A549 (cell line): Measurements from ENCODE around the gene SNTG2. TPM values are rescaled to one million over a fixed set of nuclear protein-coding genes. Genes with fewer than 3 reads are reported as not detected.
A peak's percentile ranks its signal among the peaks of the same experiment; 100 is the strongest.

Experiments used
- ATAC-seq, 2 experiments: fragments of 200-7000 bp in 1 of 2; fragments of >200 bp in 1 of 2; cut with Nextera tagmentation in 1 of 2; cut with Tn5 transposase in 1 of 2; 3 replicates each; pipeline versions ENCODE4 v1.8.0 to v1.9.1; 2018 to 2020; ENCODE audit warnings: mild to moderate bottlenecking in 1 of 2, moderate library complexity in 1 of 2
- CTCF ChIA-PET: fragments of 300-600 bp; sonication (Branson Sonifier 250); formaldehyde crosslinking; extraction: SDS; loops from one replicate; lab custom pipeline; 2021; ENCODE audit warnings: antibody characterized with exemption, inconsistent platforms; lab: Yijun Ruan, JAX
- POLR2A ChIA-PET: fragments of 350-600 bp; formaldehyde crosslinking; extraction: SDS; loops from one replicate; lab custom pipeline; 2021; ENCODE audit warnings: antibody characterized with exemption, inconsistent platforms; lab: Yijun Ruan, JAX
- DNase-seq, 2 experiments: peaks; one replicate each; pipeline versions ENCODE4 v3.0.0 to v3.0.0-alpha.2; 2011 to 2016; ENCODE audit warnings: low read depth in 1 of 2, low spot score in 1 of 2
- FAIRE-seq: peaks from 2 replicates; lab custom pipeline; 2011; peaks lifted over from hg19 to GRCh38; lab: Jason Lieb, UNC
- H3K27ac ChIP-seq, 2 experiments: fragments of >200 bp; sonication (Bioruptor Twin); formaldehyde crosslinking; 3 replicates each; pipeline ENCODE4 v1.5.1; 2016 to 2017
- H3K4me1 ChIP-seq: fragments of >200 bp; sonication (Bioruptor Twin); formaldehyde crosslinking; 3 replicates; pipeline ENCODE4 v1.6.1; 2016
- H3K4me2 ChIP-seq: fragments of >200 bp; sonication (Bioruptor Twin); formaldehyde crosslinking; 3 replicates; pipeline ENCODE4 v1.6.1; 2016
- H3K4me3 ChIP-seq: fragments of >200 bp; sonication (Bioruptor Twin); formaldehyde crosslinking; 3 replicates; pipeline ENCODE4 v1.5.1; 2016
- H3K9me3 ChIP-seq: fragments of >200 bp; sonication (Bioruptor Twin); formaldehyde crosslinking; 3 replicates; pipeline ENCODE4 v1.6.1; 2016
- EHF ChIP-seq: fragments of 250-450 bp; sonication (Bioruptor Pico); IDR thresholded peaks from 2 replicates; pipeline ENCODE4 v1.5.0; 2020; ENCODE audit warnings: mild to moderate bottlenecking
- EHMT2 ChIP-seq: fragments of 200-600 bp; sonication (generic); IDR thresholded peaks from 2 replicates; pipeline ENCODE4 v1.6.1; 2016; ENCODE audit warnings: antibody characterized with exemption, low read depth, mild to moderate bottlenecking, moderate library complexity
- FOSB ChIP-seq: fragments of 250-450 bp; sonication (Bioruptor Pico); IDR thresholded peaks from 2 replicates; pipeline ENCODE4 v1.5.0; 2020; ENCODE audit warnings: mild to moderate bottlenecking, moderate library complexity
- FOSL2 ChIP-seq, 2 experiments: fragments of 450-650 bp in 1 of 2; fragments of >200 bp in 1 of 2; sonication (Bioruptor Twin) in 1 of 2; formaldehyde crosslinking; IDR thresholded peaks; 2 replicates each; pipeline versions ENCODE4 v1.5.0 to v1.6.1; 2016 to 2020; ENCODE audit warnings: mild to moderate bottlenecking in 1 of 2, moderate library complexity in 1 of 2
- GATA3 ChIP-seq: IDR thresholded peaks from 2 replicates; pipeline ENCODE4 v1.6.1; 2012; ENCODE audit warnings: borderline replicate concordance
- HEYL ChIP-seq: fragments of 250-450 bp; sonication (Bioruptor Pico); IDR thresholded peaks from 2 replicates; pipeline ENCODE4 v1.8.0; 2021; ENCODE audit warnings: mild to moderate bottlenecking, moderate library complexity
- MYC ChIP-seq: IDR thresholded peaks from 2 replicates; pipeline ENCODE4 v1.6.1; 2012; ENCODE audit warnings: mild to moderate bottlenecking, inconsistent platforms, low read length, improper control_type of control experiment, borderline replicate concordance
- NPAS2 ChIP-seq: fragments of 250-450 bp; sonication (Bioruptor Pico); IDR thresholded peaks from 2 replicates; pipeline ENCODE4 v1.8.0; 2022; ENCODE audit warnings: mild to moderate bottlenecking, moderate library complexity, borderline replicate concordance
- PHF8 ChIP-seq: fragments of 200-600 bp; sonication (generic); IDR thresholded peaks from 2 replicates; pipeline ENCODE4 v1.6.1; 2016; ENCODE audit warnings: low read depth, mild to moderate bottlenecking, antibody characterized with exemption, moderate library complexity, borderline replicate concordance
- RAD21 ChIP-seq, 2 experiments: fragments of >200 bp in 1 of 2; sonication (Bioruptor Twin) in 1 of 2; formaldehyde crosslinking in 1 of 2; IDR thresholded peaks in 1 of 2; conservative IDR thresholded peaks in 1 of 2; 2 replicates in 1 of 2; 3 replicates in 1 of 2; pipeline ENCODE4 v1.6.1; 2012 to 2018; ENCODE audit warnings: inconsistent platforms in 1 of 2
- RNF2 ChIP-seq: fragments of 200-600 bp; sonication (generic); IDR thresholded peaks from 2 replicates; pipeline ENCODE4 v1.6.1; 2016; ENCODE audit warnings: low read depth, mild to moderate bottlenecking, antibody characterized with exemption, moderate library complexity, borderline replicate concordance
- SREBF2 ChIP-seq: fragments of 450-650 bp; IDR thresholded peaks from 2 replicates; pipeline ENCODE4 v1.6.1; 2014; ENCODE audit warnings: mild to moderate bottlenecking, moderate library complexity
- ZFP36 ChIP-seq: fragments of 450-650 bp; IDR thresholded peaks from 2 replicates; pipeline ENCODE4 v1.6.1; 2014; ENCODE audit warnings: borderline replicate concordance; ENCODE audit not compliant: partially characterized antibody
- ZSCAN20 ChIP-seq: fragments of 250-450 bp; sonication (Bioruptor Pico); IDR thresholded peaks from 2 replicates; pipeline ENCODE4 v1.8.0; 2022; ENCODE audit warnings: mild to moderate bottlenecking, moderate library complexity
- WGBS: methylation state at CpG from one replicate; pipeline ENCODE4 v1.1.6; 2017; ENCODE audit errors: missing lambda C conversion rate; 5-methylcytosine and 5-hydroxymethylcytosine counted together
- polyA plus RNA-seq, 4 experiments: library from polyadenylated mRNA; depleted of rRNA in 3 of 4; stranded (reverse); fragments of >200 nt; fragmentation: RNase III in 1 of 4; extraction: RNeasy Plus Mini Kit Qiagen cat#74134 plus additional on column Dnase treatment in 1 of 4; gene quantifications; 2 replicates in 3 of 4; 3 replicates in 1 of 4; pipeline ENCODE4 v1.2.3, GENCODE V29; 2011 to 2017
- TF ChIP-seq, protein P1 (sequence below): fragments of 150-350 bp; IDR thresholded peaks from 2 replicates; pipeline ENCODE4 v1.6.1; 2014; ENCODE audit warnings: low read depth, mild to moderate bottlenecking, low read length
- TF ChIP-seq, protein P2 (sequence below): fragments of 250-450 bp; sonication (Bioruptor Pico); IDR thresholded peaks from 2 replicates; pipeline ENCODE4 v1.5.0; 2021; ENCODE audit warnings: mild to moderate bottlenecking, moderate library complexity, borderline replicate concordance
- TF ChIP-seq, protein P3 (sequence below): IDR thresholded peaks from 2 replicates; pipeline ENCODE4 v1.6.1; 2012
- TF ChIP-seq, protein P4 (sequence below): fragments of >200 bp; sonication (Bioruptor Twin); formaldehyde crosslinking; IDR thresholded peaks from 3 replicates; pipeline ENCODE4 v1.5.1; 2016
- TF ChIP-seq, protein P5 (sequence below): fragments of >200 bp; sonication (Bioruptor Twin); formaldehyde crosslinking; IDR thresholded peaks from 3 replicates; pipeline ENCODE4 v1.6.1; 2016
- TF ChIP-seq, protein P6 (sequence below): IDR thresholded peaks from 2 replicates; pipeline ENCODE4 v1.6.1; 2012
- TF ChIP-seq, protein P7 (sequence below): fragments of 200-600 bp; sonication (generic); IDR thresholded peaks from 2 replicates; pipeline ENCODE4 v1.6.1; 2016; ENCODE audit warnings: antibody characterized with exemption, mild to moderate bottlenecking, moderate library complexity

The SNTG2 gene
- polyA plus RNA-seq, 2 of the 4 experiments (the other 2 are of a cell fraction), result not detected

DNA sequence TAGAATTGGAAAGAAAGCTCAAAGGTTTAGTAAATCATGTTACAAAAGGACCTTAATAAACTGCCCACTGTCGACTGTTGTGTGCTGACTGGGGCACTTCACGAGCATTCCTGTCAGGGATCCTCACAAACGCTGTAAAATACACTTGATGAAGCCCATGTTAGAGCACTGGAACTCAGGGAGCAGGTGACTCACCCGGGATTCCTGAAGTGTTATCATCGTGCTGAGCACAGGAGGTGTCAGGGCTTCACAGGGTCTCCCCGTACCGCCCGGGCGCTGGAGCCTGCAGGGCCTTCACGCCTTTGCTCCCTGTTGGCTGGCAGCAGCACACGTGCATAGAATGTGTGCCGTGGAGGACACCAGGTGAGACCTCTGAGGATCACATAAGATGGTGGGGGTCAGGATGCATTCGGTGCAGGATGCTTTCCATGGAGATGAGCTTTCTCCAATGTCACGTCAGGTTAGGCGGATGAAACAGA lies 187.3 kb downstream of the SNTG2 start (continued):
- TF ChIP-seq, protein P1, sequence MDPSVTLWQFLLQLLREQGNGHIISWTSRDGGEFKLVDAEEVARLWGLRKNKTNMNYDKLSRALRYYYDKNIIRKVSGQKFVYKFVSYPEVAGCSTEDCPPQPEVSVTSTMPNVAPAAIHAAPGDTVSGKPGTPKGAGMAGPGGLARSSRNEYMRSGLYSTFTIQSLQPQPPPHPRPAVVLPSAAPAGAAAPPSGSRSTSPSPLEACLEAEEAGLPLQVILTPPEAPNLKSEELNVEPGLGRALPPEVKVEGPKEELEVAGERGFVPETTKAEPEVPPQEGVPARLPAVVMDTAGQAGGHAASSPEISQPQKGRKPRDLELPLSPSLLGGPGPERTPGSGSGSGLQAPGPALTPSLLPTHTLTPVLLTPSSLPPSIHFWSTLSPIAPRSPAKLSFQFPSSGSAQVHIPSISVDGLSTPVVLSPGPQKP, result no peak
- TF ChIP-seq, protein P2, sequence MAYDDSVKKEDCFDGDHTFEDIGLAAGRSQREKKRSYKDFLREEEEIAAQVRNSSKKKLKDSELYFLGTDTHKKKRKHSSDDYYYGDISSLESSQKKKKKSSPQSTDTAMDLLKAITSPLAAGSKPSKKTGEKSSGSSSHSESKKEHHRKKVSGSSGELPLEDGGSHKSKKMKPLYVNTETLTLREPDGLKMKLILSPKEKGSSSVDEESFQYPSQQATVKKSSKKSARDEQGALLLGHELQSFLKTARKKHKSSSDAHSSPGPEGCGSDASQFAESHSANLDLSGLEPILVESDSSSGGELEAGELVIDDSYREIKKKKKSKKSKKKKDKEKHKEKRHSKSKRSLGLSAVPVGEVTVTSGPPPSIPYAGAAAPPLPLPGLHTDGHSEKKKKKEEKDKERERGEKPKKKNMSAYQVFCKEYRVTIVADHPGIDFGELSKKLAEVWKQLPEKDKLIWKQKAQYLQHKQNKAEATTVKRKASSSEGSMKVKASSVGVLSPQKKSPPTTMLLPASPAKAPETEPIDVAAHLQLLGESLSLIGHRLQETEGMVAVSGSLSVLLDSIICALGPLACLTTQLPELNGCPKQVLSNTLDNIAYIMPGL (CRISPR knock-in tag), result no peak
- TF ChIP-seq RNF2 (no peak), GATA3 (no peak), SREBF2 (no peak), ZSCAN20 (CRISPR knock-in tag) (no peak), MYC (no peak)
- TF ChIP-seq, protein P3, sequence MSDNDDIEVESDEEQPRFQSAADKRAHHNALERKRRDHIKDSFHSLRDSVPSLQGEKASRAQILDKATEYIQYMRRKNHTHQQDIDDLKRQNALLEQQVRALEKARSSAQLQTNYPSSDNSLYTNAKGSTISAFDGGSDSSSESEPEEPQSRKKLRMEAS, result no peak

DNA sequence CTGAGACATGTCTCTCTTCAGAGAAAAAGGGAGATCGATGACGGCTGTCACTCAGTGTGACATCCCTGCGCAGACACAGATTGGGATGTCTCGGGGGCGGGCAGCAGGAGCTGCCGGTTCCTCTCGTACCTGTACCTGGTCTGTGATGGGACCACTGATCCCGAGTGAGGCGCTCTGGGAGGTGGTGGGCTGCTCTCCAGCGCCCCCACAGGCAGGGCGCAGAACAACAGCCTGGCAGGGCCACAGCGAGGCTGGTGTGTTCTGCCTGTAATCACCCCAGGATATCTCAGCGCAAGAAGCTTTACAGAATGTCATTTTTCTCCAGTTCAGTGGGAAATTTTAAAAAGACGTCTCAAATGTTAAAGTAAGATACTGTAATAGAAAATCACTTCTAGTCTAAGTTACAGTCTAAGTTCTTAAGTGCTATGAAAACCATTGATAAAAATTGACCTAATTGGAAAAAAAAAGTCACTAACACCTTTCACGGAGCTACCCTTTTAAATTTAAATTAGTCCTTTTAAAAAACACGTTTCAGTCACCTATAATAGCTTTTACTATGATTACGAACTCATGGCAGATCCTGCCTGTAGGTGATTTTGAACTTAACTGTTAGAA lies 189.8 kb downstream of the SNTG2 start:
- Histone ChIP-seq H3K4me3 (no peak overlapping the region), H3K4me1 (no peaks in the 10 kb centered on the region), H3K9me3 (0 out of 3 replicates have a peak, but pooled peaks cover 3% of the 10 kb centered on the region), H3K4me2 (no peak overlapping the region), H3K27ac (no peak overlapping the region)
- TF ChIP-seq, protein P4, sequence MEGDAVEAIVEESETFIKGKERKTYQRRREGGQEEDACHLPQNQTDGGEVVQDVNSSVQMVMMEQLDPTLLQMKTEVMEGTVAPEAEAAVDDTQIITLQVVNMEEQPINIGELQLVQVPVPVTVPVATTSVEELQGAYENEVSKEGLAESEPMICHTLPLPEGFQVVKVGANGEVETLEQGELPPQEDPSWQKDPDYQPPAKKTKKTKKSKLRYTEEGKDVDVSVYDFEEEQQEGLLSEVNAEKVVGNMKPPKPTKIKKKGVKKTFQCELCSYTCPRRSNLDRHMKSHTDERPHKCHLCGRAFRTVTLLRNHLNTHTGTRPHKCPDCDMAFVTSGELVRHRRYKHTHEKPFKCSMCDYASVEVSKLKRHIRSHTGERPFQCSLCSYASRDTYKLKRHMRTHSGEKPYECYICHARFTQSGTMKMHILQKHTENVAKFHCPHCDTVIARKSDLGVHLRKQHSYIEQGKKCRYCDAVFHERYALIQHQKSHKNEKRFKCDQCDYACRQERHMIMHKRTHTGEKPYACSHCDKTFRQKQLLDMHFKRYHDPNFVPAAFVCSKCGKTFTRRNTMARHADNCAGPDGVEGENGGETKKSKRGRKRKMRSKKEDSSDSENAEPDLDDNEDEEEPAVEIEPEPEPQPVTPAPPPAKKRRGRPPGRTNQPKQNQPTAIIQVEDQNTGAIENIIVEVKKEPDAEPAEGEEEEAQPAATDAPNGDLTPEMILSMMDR, result peak; percentile 54
- no peak for TF ChIP-seq HEYL (CRISPR knock-in tag)
- TF ChIP-seq RAD21 (conservative IDR thresholded peaks at IDR 0.05 in 1 of 2, IDR thresholded peaks at IDR 0.05 in 1 of 2), result peak in 1 of 2 experiments; percentile 30; a peak in 1 of 5 replicates
- FAIRE-seq (no peak), ATAC-seq (peak; percentile 83 to 96; a peak in 5 of 6 replicates), DNase-seq (peak; percentile 22 to 48)
- 23% methylated on average over 14 of the region's 17 CpGs for WGBS
- ChIA-PET POLR2A (no interaction called here), CTCF (interaction anchor here (0.7 to 1.7 kb wide), 8 partner anchors 10 to 601 kb away, joined by 3 to 8 read pairs (median 3); no protein-coding TSS in a partner anchor)

DNA sequence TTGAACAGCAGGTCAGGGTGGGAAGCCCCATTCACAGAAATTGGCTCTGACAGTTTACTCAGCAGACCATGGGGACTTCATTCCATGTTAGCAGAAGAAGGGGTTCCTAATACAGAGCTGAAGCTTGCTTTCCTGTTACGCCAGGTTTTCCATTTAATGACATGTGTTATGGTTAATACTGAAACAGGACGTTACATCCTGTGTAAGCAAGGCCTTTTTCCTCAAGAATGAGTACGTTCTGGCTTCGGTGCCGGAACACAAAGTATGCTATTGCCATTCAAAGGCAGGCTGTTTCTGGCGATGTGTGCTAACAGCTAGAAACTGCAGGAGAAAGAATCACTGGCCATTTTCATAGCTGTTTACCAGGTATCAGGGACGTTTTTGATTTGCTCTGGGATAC lies 190.4 kb downstream of the SNTG2 start:
- no peak overlapping the region for H3K4me2 ChIP-seq
- ChIA-PET CTCF (interaction anchor here (0.7 to 1.7 kb wide), 7 partner anchors 9 to 600 kb away, joined by 3 to 8 read pairs (median 3); no protein-coding TSS in a partner anchor), POLR2A (no interaction called here)
- WGBS, result 21% methylated on average over 7 of the region's 7 CpGs
- DNase-seq, result no peak
- TF ChIP-seq, protein P5, sequence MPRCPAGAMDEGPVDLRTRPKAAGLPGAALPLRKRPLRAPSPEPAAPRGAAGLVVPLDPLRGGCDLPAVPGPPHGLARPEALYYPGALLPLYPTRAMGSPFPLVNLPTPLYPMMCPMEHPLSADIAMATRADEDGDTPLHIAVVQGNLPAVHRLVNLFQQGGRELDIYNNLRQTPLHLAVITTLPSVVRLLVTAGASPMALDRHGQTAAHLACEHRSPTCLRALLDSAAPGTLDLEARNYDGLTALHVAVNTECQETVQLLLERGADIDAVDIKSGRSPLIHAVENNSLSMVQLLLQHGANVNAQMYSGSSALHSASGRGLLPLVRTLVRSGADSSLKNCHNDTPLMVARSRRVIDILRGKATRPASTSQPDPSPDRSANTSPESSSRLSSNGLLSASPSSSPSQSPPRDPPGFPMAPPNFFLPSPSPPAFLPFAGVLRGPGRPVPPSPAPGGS, result no peak
- TF ChIP-seq PHF8 (no peak), EHMT2 (no peak), ZFP36 (no peak), NPAS2 (no peak), FOSB (CRISPR knock-in tag) (no peak), HEYL (CRISPR knock-in tag) (no peak), EHF (CRISPR knock-in tag) (no peak), FOSL2 (IDR thresholded peaks at IDR 0.05) (no peak), FOSL2 (CRISPR knock-in tag; IDR thresholded peaks at IDR 0.05) (no peak)
- TF ChIP-seq, protein P6, sequence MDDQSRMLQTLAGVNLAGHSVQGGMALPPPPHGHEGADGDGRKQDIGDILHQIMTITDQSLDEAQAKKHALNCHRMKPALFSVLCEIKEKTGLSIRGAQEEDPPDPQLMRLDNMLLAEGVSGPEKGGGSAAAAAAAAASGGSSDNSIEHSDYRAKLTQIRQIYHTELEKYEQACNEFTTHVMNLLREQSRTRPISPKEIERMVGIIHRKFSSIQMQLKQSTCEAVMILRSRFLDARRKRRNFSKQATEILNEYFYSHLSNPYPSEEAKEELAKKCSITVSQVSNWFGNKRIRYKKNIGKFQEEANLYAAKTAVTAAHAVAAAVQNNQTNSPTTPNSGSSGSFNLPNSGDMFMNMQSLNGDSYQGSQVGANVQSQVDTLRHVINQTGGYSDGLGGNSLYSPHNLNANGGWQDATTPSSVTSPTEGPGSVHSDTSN, result no peak
- TF ChIP-seq, protein P7, sequence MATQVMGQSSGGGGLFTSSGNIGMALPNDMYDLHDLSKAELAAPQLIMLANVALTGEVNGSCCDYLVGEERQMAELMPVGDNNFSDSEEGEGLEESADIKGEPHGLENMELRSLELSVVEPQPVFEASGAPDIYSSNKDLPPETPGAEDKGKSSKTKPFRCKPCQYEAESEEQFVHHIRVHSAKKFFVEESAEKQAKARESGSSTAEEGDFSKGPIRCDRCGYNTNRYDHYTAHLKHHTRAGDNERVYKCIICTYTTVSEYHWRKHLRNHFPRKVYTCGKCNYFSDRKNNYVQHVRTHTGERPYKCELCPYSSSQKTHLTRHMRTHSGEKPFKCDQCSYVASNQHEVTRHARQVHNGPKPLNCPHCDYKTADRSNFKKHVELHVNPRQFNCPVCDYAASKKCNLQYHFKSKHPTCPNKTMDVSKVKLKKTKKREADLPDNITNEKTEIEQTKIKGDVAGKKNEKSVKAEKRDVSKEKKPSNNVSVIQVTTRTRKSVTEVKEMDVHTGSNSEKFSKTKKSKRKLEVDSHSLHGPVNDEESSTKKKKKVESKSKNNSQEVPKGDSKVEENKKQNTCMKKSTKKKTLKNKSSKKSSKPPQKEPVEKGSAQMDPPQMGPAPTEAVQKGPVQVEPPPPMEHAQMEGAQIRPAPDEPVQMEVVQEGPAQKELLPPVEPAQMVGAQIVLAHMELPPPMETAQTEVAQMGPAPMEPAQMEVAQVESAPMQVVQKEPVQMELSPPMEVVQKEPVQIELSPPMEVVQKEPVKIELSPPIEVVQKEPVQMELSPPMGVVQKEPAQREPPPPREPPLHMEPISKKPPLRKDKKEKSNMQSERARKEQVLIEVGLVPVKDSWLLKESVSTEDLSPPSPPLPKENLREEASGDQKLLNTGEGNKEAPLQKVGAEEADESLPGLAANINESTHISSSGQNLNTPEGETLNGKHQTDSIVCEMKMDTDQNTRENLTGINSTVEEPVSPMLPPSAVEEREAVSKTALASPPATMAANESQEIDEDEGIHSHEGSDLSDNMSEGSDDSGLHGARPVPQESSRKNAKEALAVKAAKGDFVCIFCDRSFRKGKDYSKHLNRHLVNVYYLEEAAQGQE, result no peak
- TF ChIP-seq, all 56 proteins: peak for 0
- Histone ChIP-seq H3K9me3 (0 out of 3 replicates have a peak, but pooled peaks cover 3% of the 10 kb centered on the region), H3K27ac (no peak overlapping the region), H3K4me1 (no peaks in the 10 kb centered on the region), H3K4me3 (no peak overlapping the region)
- no peak for FAIRE-seq
- no peak for ATAC-seq
